HUDEP-2 (cell line): ENCODE data around the gene NTF3.

Source experiments
- DNase-seq, 76 experiments: peaks; one replicate each; lab custom pipeline; 2025; ENCODE audit not compliant: unreplicated experiment in 76 of 76; lab: John Stamatoyannopoulos, UW

NTF3 gene

GRCh38 chr12:5456030-5456429 is 24.1 kb downstream of the NTF3 start:
- no peak for DNase-seq

- no peak for DNase-seq
Measured at GRCh38 chr12:5456906-5457305, 25.0 kb downstream of the NTF3 start.

GRCh38 chr12:5458229-5459050 is 26.5 kb downstream of the NTF3 start:
- DNase-seq: no peak

DNA sequence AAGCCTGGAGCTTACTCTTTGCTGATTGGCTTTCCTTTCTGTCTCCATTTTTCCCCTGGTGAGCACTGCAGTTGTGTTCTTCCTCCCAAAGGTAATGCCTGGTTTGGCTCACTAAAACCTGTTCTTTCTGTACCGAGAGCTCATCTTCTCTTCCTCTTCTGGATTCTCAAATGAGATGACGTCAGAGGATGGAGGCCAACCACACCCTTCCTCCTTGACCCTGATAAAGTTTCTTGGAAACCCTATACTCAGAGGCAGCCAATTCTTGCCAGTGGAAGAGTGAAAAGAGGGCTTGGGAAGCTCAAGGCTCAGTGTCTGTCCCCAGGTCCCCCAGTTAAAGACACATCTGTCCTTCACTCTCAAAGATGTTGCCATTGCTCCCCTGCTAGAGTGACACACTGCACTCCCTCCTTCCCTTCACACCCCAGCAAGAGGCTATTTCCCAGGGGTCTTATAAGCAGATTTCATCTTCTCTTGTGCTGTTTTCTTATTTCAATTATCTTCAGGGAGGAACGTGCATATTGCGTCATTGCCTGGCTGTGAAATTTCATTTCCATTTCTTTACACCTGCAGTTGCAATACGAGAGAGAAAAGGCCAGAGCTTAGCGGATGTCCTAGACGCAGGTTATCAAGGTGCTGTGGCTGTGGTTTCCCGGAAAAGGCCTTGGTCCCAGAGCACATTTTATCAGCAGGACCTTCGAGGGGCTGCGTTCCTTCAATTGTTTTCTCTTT is 27.3 kb downstream of the NTF3 start:
- no peak for DNase-seq

GRCh38 chr12:5460817-5461216 is 28.9 kb downstream of the NTF3 start:
- no peak for DNase-seq

GRCh38 chr12:5461966-5462365 is 30.1 kb downstream of the NTF3 start:
- no peak for DNase-seq

DNA sequence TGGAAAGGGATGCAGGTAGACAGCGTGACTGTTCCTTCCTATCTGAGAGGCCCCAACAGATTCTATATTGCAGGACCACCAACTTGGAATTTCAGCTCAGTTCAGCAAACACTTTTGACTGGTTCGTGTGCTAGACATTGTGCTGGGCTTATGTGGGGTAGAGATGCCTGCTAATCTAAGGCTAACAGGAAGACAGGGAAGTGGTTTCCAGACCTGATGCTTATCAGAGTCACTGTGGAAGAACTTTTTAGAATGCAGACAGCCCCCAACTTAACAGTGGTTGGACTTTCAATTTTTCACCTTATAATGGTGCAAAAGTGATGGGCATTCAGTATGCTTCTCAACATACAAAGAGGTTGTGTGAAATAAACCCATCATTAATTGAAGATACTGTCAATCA is 32.2 kb downstream of the NTF3 start:
- no peak for DNase-seq

GRCh38 chr12:5465384-5465783 is 33.5 kb downstream of the NTF3 start:
- no peak for DNase-seq

GRCh38 chr12:5466521-5466960 is 34.6 kb downstream of the NTF3 start:
- DNase-seq: no peak

- no peak for DNase-seq
Measured at GRCh38 chr12:5467931-5468330, 36.0 kb downstream of the NTF3 start.

GRCh38 chr12:5470221-5470620 is 38.3 kb downstream of the NTF3 start:
- DNase-seq: no peak

- no peak for DNase-seq
Measured at GRCh38 chr12:5470703-5471102, 38.8 kb downstream of the NTF3 start.

GRCh38 chr12:5473076-5473782 is 41.3 kb downstream of the NTF3 start:
- no peak for DNase-seq

GRCh38 chr12:5473783-5474116 is 41.8 kb downstream of the NTF3 start:
- no peak for DNase-seq

GRCh38 chr12:5476356-5476755 is 44.4 kb downstream of the NTF3 start:
- no peak for DNase-seq

- no peak for DNase-seq
Measured at GRCh38 chr12:5478081-5478706, 46.3 kb downstream of the NTF3 start.

DNA sequence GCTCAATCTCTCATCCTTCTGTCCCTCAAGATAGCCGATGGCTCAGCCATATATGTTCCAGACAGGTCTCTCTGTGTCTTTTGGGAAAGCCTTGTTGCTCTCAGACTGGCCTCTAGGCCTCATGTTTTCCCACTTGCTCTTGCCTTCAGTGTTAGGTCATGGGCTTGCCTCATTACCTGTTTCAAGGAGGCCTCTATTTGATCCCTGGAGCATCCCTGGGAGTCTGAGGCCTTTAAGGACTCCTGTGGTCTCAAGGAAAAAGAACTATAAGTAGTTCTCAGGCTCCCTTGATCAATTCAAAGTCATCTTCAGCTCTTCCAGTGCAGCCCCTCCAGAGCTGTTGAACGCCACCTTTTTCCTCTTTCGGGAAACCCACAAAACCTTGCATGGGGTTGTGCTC is 47.9 kb downstream of the NTF3 start:
- no peak for DNase-seq

- DNase-seq: no peak
Measured at GRCh38 chr12:5480218-5480937, 48.5 kb downstream of the NTF3 start.

- no peak for DNase-seq
Measured at GRCh38 chr12:5480938-5481303, 49.0 kb downstream of the NTF3 start.

GRCh38 chr12:5481645-5482044 is 49.7 kb downstream of the NTF3 start:
- DNase-seq: no peak

DNA sequence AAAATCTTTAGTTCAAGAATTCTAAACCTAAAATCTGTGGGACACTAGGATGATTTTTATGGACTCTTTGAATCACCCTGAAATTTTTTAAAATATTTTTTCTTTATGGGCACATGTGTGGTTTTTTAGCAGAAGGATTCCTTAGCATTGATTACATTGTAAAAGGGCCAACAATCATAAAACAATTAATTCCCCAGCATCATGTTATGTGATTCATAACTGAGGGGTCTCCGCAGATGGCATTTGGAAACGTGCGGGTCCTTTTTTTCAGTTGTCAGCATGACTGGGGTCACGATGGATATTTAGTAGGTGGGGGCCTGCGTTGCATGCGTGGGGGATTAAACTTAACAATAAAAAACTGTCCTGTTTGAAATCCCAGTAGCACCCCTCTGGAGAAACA is 52.5 kb downstream of the NTF3 start:
- no peak for DNase-seq
